K562 (cell line): ENCODE results near the gene TCEA3. TPM values are rescaled to one million over a fixed set of nuclear protein-coding genes. Genes with fewer than 3 reads are reported as not detected.

ENCODE experiments used
- ARHGAP35 ChIP-seq: fragments of 450-650 bp; IDR thresholded peaks from 2 replicates; pipeline ENCODE4 v1.6.1; 2018; ENCODE audit not compliant: partially characterized antibody
- BRCA1 ChIP-seq, 2 experiments: fragments of 450-650 bp in 1 of 2; sonication (generic) in 1 of 2; formaldehyde crosslinking in 1 of 2; IDR thresholded peaks; 2 replicates each; pipeline versions ENCODE4 v1.5.0 to v1.6.1; 2017 to 2020; ENCODE audit warnings: mild to moderate bottlenecking in 1 of 2, missing genetic modification reagents in 1 of 2
- CCNT2 ChIP-seq: IDR thresholded peaks from 2 replicates; pipeline ENCODE4 v1.6.1; 2011; ENCODE audit warnings: borderline replicate concordance, low read depth, mild to moderate bottlenecking, moderate library complexity, mixed read lengths, low read length; ENCODE audit not compliant: insufficient read length; ENCODE audit errors: extremely low read depth
- DMBX1 ChIP-seq: fragments of 250-450 bp; sonication (Bioruptor Pico); IDR thresholded peaks from 2 replicates; pipeline ENCODE4 v1.8.0; 2022; ENCODE audit warnings: inconsistent platforms, mild to moderate bottlenecking, moderate library complexity, borderline replicate concordance
- FOXP1 ChIP-seq: sonication (generic); formaldehyde crosslinking; IDR thresholded peaks from 2 replicates; pipeline ENCODE4 v1.8.0; 2022; ENCODE audit warnings: mild to moderate bottlenecking, missing genetic modification reagents
- HDAC3 ChIP-seq: fragments of 450-650 bp; IDR thresholded peaks from 2 replicates; pipeline ENCODE4 v1.6.1; 2018; ENCODE audit warnings: borderline replicate concordance, mild to moderate bottlenecking, moderate library complexity; ENCODE audit not compliant: partially characterized antibody
- POLR2B ChIP-seq: fragments of 450-650 bp; IDR thresholded peaks from 2 replicates; pipeline ENCODE4 v1.6.1; 2018; ENCODE audit warnings: low read depth; ENCODE audit not compliant: partially characterized antibody
- RBM25 ChIP-seq: fragments of 200-400 bp; formaldehyde crosslinking; IDR thresholded peaks from 2 replicates; pipeline ENCODE4 v1.6.1; 2018; ENCODE audit warnings: low read length, low read depth, moderate library complexity; ENCODE audit not compliant: severe bottlenecking
- SMAD2 ChIP-seq: fragments of 150-350 bp; IDR thresholded peaks from 2 replicates; pipeline ENCODE4 v1.6.1; 2014; ENCODE audit warnings: low read depth, mild to moderate bottlenecking, low read length
- SMARCA5 ChIP-seq: fragments of 450-650 bp; IDR thresholded peaks from 2 replicates; pipeline ENCODE4 v1.6.1; 2016
- TAF9B ChIP-seq: fragments of 450-650 bp; IDR thresholded peaks from 2 replicates; pipeline ENCODE4 v1.6.1; 2018; ENCODE audit warnings: mild to moderate bottlenecking; ENCODE audit not compliant: partially characterized antibody
- ZEB2 ChIP-seq: fragments of 450-650 bp; IDR thresholded peaks from 2 replicates; pipeline ENCODE4 v1.6.1; 2016
- ZNF212 ChIP-seq: fragments of 450-650 bp; formaldehyde crosslinking; IDR thresholded peaks from 2 replicates; pipeline ENCODE4 v1.4.0; 2020; ENCODE audit warnings: mild to moderate bottlenecking
- ZNF23 ChIP-seq: fragments of 250-450 bp; sonication (Bioruptor Pico); IDR thresholded peaks from 2 replicates; pipeline ENCODE4 v1.4.0; 2020; ENCODE audit warnings: mild to moderate bottlenecking
- polyA plus RNA-seq, 8 experiments: library from polyadenylated mRNA; depleted of rRNA in 4 of 8; stranded (reverse) in 5 of 8; unstranded in 3 of 8; fragments of >200 nt; fragmentation: Nextera tagmentation in 2 of 8; fragmentation: Illumina TruSeq in 1 of 8; extraction: Ambion mirVana in 2 of 8; extraction: Trizol in 1 of 8; gene quantifications; 2 replicates each; pipeline versions ENCODE4 v1.2.1 to v1.2.3, GENCODE V29; 2011 to 2014; ENCODE audit warnings: inconsistent platforms in 1 of 8, missing spikeins in 1 of 8
- total RNA-seq, 7 experiments: library from RNA; depleted of rRNA in 6 of 7; stranded (reverse); fragments of >200 nt in 6 of 7; fragmentation: Illumina TruSeq in 2 of 7; extraction: Trizol in 2 of 7; gene quantifications; 2 replicates each; pipeline versions ENCODE4 v1.2.1 to v1.2.3, GENCODE V29; 2011 to 2021; ENCODE audit warnings: low replicate concordance in 1 of 7
- TF ChIP-seq, protein P1 (sequence below): IDR thresholded peaks from 2 replicates; pipeline ENCODE4 v1.6.1; 2011; ENCODE audit not compliant: insufficient read length; ENCODE audit errors: extremely low read depth
- TF ChIP-seq, protein P2 (sequence below): fragments of 450-650 bp; IDR thresholded peaks from 2 replicates; pipeline ENCODE4 v1.6.1; 2016
- TF ChIP-seq, protein P3 (sequence below): sonication (generic); IDR thresholded peaks from 2 replicates; pipeline ENCODE4 v1.6.1; 2016
- TF ChIP-seq, protein P4 (sequence below): fragments of 250-450 bp; sonication (Bioruptor Pico); IDR thresholded peaks from 2 replicates; pipeline ENCODE4 v1.4.0; 2020; ENCODE audit warnings: mild to moderate bottlenecking, moderate library complexity, borderline replicate concordance
- TF ChIP-seq, protein P5 (sequence below): fragments of 450-650 bp; formaldehyde crosslinking; IDR thresholded peaks from 2 replicates; pipeline ENCODE4 v1.4.0; 2022; ENCODE audit warnings: missing genetic modification characterization
- TF ChIP-seq, protein P6 (sequence below): fragments of 450-650 bp; IDR thresholded peaks from 2 replicates; pipeline ENCODE4 v1.6.1; 2017; ENCODE audit warnings: mild to moderate bottlenecking, moderate library complexity

The TCEA3 gene
- total and polyA plus RNA-seq, 9 of the 15 experiments (the other 6 are each of a cell fraction or from before 2014, with no cell fraction given), result 0.03 to 0.55 (median 0.36) TPM

DNA sequence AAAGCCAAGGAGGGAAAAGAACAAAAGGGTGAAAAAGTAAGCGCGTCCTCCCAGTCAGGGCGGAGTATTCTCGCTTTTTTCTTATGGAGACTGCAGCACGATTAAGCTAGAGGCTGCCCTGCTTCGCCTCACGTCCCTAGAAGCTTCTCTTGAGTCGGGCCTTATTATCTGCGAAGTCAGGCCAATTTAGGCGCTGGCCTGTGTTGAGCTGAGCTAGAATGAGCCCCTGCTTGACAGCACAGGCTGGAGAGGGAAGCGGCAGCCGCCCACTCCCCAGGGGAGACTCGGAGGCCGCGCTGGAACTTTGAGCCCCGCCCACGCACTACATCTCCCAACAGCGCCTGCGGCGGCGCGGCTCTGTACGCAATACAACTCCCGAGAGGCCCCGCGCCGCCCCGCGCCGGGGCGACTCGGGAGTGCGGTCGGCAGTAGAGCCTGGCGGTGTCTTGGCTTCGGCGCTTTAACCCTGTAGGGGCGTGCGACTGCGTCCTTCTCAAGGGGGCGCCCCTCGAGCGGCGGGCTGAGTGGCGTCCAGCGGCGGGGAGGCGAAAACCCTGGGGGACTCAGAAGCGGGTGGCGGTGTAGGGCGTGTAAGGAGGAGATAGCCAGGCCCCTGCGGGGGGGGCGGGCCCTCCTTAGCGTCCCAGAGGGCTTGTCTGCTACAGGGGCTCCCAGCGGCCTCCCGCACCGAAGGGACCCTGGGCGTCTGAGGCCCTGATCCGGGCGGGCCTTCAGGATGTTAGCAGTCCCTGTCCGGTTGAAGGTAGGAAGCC lies 55.8 kb downstream of the TCEA3 start (continued):
- no peak for TF ChIP-seq ZEB2
- TF ChIP-seq TAF9B, result no peak
- no peak for TF ChIP-seq SMAD2
- TF ChIP-seq SMARCA5, result no peak
- TF ChIP-seq DMBX1 (CRISPR knock-in tag), result peak; percentile 83
- no peak for TF ChIP-seq ARHGAP35
- TF ChIP-seq, protein P1, sequence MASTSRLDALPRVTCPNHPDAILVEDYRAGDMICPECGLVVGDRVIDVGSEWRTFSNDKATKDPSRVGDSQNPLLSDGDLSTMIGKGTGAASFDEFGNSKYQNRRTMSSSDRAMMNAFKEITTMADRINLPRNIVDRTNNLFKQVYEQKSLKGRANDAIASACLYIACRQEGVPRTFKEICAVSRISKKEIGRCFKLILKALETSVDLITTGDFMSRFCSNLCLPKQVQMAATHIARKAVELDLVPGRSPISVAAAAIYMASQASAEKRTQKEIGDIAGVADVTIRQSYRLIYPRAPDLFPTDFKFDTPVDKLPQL, result no peak
- TF ChIP-seq, protein P2, sequence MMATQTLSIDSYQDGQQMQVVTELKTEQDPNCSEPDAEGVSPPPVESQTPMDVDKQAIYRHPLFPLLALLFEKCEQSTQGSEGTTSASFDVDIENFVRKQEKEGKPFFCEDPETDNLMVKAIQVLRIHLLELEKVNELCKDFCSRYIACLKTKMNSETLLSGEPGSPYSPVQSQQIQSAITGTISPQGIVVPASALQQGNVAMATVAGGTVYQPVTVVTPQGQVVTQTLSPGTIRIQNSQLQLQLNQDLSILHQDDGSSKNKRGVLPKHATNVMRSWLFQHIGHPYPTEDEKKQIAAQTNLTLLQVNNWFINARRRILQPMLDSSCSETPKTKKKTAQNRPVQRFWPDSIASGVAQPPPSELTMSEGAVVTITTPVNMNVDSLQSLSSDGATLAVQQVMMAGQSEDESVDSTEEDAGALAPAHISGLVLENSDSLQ, result peak; percentile 5; the same call in 1 of the 2 replicates
- TF ChIP-seq, protein P3, sequence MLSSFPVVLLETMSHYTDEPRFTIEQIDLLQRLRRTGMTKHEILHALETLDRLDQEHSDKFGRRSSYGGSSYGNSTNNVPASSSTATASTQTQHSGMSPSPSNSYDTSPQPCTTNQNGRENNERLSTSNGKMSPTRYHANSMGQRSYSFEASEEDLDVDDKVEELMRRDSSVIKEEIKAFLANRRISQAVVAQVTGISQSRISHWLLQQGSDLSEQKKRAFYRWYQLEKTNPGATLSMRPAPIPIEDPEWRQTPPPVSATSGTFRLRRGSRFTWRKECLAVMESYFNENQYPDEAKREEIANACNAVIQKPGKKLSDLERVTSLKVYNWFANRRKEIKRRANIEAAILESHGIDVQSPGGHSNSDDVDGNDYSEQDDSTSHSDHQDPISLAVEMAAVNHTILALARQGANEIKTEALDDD, result no peak
- TF ChIP-seq, protein P4, sequence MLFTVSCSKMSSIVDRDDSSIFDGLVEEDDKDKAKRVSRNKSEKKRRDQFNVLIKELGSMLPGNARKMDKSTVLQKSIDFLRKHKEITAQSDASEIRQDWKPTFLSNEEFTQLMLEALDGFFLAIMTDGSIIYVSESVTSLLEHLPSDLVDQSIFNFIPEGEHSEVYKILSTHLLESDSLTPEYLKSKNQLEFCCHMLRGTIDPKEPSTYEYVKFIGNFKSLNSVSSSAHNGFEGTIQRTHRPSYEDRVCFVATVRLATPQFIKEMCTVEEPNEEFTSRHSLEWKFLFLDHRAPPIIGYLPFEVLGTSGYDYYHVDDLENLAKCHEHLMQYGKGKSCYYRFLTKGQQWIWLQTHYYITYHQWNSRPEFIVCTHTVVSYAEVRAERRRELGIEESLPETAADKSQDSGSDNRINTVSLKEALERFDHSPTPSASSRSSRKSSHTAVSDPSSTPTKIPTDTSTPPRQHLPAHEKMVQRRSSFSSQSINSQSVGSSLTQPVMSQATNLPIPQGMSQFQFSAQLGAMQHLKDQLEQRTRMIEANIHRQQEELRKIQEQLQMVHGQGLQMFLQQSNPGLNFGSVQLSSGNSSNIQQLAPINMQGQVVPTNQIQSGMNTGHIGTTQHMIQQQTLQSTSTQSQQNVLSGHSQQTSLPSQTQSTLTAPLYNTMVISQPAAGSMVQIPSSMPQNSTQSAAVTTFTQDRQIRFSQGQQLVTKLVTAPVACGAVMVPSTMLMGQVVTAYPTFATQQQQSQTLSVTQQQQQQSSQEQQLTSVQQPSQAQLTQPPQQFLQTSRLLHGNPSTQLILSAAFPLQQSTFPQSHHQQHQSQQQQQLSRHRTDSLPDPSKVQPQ (CRISPR knock-in tag), result 0 out of 2 replicates have a peak, but pooled peaks have one; percentile 61
- no peak for TF ChIP-seq RBM25
- TF ChIP-seq ZNF212 (CRISPR knock-in tag), result peak; percentile 90; the same call in 1 of the 2 replicates
- TF ChIP-seq ZNF23 (CRISPR knock-in tag), result no peak
- TF ChIP-seq, protein P5, sequence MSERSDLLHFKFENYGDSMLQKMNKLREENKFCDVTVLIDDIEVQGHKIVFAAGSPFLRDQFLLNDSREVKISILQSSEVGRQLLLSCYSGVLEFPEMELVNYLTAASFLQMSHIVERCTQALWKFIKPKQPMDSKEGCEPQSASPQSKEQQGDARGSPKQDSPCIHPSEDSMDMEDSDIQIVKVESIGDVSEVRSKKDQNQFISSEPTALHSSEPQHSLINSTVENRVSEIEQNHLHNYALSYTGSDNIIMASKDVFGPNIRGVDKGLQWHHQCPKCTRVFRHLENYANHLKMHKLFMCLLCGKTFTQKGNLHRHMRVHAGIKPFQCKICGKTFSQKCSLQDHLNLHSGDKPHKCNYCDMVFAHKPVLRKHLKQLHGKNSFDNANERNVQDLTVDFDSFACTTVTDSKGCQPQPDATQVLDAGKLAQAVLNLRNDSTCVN (CRISPR knock-in tag), result no peak
- TF ChIP-seq CCNT2, result peak; percentile 93
- no peak for TF ChIP-seq HDAC3
- TF ChIP-seq, protein P6, sequence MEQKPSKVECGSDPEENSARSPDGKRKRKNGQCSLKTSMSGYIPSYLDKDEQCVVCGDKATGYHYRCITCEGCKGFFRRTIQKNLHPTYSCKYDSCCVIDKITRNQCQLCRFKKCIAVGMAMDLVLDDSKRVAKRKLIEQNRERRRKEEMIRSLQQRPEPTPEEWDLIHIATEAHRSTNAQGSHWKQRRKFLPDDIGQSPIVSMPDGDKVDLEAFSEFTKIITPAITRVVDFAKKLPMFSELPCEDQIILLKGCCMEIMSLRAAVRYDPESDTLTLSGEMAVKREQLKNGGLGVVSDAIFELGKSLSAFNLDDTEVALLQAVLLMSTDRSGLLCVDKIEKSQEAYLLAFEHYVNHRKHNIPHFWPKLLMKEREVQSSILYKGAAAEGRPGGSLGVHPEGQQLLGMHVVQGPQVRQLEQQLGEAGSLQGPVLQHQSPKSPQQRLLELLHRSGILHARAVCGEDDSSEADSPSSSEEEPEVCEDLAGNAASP, result no peak
- TF ChIP-seq BRCA1 (IDR thresholded peaks at IDR 0.05), result no peak
- no peak for TF ChIP-seq BRCA1 (CRISPR knock-in tag; IDR thresholded peaks at IDR 0.05)
- no peak for TF ChIP-seq FOXP1
- TF ChIP-seq POLR2B, result peak; percentile 74
